HCT116 (cell line): ENCODE measurements around the gene GTF2IRD1. TPM values are rescaled to one million over a fixed set of nuclear protein-coding genes. Genes with fewer than 3 reads are reported as not detected.
"Not testable (repeated sequence)": the region's sequence is repeated elsewhere in the genome, so short reads cannot be mapped to it uniquely, and the experiment has no call there.

ENCODE experiments used
- ATAC-seq: fragments of 200-7000 bp; cut with Tn5 transposase; 2 replicates; pipeline ENCODE4 v1.9.1; 2020; ENCODE audit warnings: mild to moderate bottlenecking, moderate library complexity
- BruUV-seq: library from RNA; stranded (reverse); fragments of 400-500 nt; replicated peaks from 2 replicates; lab custom pipeline; 2021; lab: Mats Ljungman, UMichigan
- CTCF ChIA-PET: fragments of 300-600 bp; sonication (Branson Sonifier 250); formaldehyde crosslinking; loops from one replicate; lab custom pipeline; 2021; ENCODE audit warnings: antibody characterized with exemption; lab: Charles Lee
- POLR2A ChIA-PET: fragments of 300-600, 350-600 bp; sonication (Branson Sonifier 250); formaldehyde crosslinking; loops from one replicate; lab custom pipeline; 2021; ENCODE audit warnings: antibody characterized with exemption; lab: Charles Lee
- RAD21 ChIA-PET, 2 experiments: fragments of 300-600 bp; sonication (Branson Sonifier 250); formaldehyde crosslinking; loops; one replicate each; lab custom pipeline; 2023; ENCODE audit warnings: low total read pairs in 2 of 2; ENCODE audit not compliant: uncharacterized antibody in 2 of 2, unreplicated experiment in 2 of 2, low non-redundant PET in 1 of 2; lab: Charles Lee
- DNase-seq: peaks from one replicate; pipeline ENCODE4 v3.0.0-alpha.2; 2010; ENCODE audit warnings: low read depth, low spot score
- H2AFZ ChIP-seq: fragments of 200-600 bp; shearing (Covaris generic), sonication (generic); 2 replicates; pipeline ENCODE4 v1.6.1; 2017; ENCODE audit warnings: low read depth, mixed run types, mixed read lengths, antibody characterized with exemption, low read length; ENCODE audit not compliant: poor library complexity, severe bottlenecking
- H3K27ac ChIP-seq: 2 replicates; pipeline ENCODE4 v1.5.1; 2012; ENCODE audit warnings: low read depth, low read length
- H3K27me3 ChIP-seq: fragments of 200-600 bp; sonication (generic); 2 replicates; pipeline ENCODE4 v1.6.1; 2016; ENCODE audit warnings: mixed run types, low read length, mixed read lengths; ENCODE audit not compliant: insufficient read depth
- H3K36me3 ChIP-seq, 2 experiments: fragments of 200-500 bp in 1 of 2; fragments of 200-600 bp in 1 of 2; sonication (Bioruptor generic) in 1 of 2; sonication (generic) in 1 of 2; 2 replicates each; pipeline versions ENCODE4 v1.5.1 to v1.6.1; 2014 to 2016; ENCODE audit warnings: low read length in 2 of 2, inconsistent platforms in 1 of 2, mixed read lengths in 1 of 2, mixed run types in 1 of 2; ENCODE audit not compliant: insufficient read depth in 2 of 2, control insufficient read depth in 1 of 2
- H3K4me1 ChIP-seq, 2 experiments: fragments of 200-600 bp in 1 of 2; sonication (generic) in 1 of 2; 2 replicates each; pipeline versions ENCODE4 v1.5.1 to v1.6.1; 2012 to 2017; ENCODE audit warnings: low read length in 2 of 2, inconsistent platforms in 1 of 2, mild to moderate bottlenecking in 1 of 2, mixed read lengths in 1 of 2, mixed run types in 1 of 2, moderate library complexity in 1 of 2; ENCODE audit not compliant: insufficient read depth in 2 of 2, control insufficient read depth in 1 of 2
- H3K4me2 ChIP-seq: fragments of 200-600 bp; sonication (generic); 2 replicates; pipeline ENCODE4 v1.6.1; 2017; ENCODE audit warnings: mixed run types, low read length, mixed read lengths
- H3K4me3 ChIP-seq, 2 experiments: fragments of 200-600 bp in 1 of 2; sonication (generic) in 1 of 2; replicated peaks in 1 of 2; 2 replicates each; pipeline ENCODE4 v1.5.1; 2011 to 2016; ENCODE audit warnings: low read length in 2 of 2, control low read depth in 1 of 2, low read depth in 1 of 2, mild to moderate bottlenecking in 1 of 2, mixed read lengths in 1 of 2, mixed run types in 1 of 2
- H3K79me2 ChIP-seq: fragments of 200-600 bp; sonication (generic); 2 replicates; pipeline ENCODE4 v1.6.1; 2017; ENCODE audit warnings: mild to moderate bottlenecking, mixed run types, low read length, moderate library complexity, mixed read lengths; ENCODE audit not compliant: insufficient read depth
- H3K9ac ChIP-seq: fragments of 200-600 bp; sonication (generic); 2 replicates; pipeline ENCODE4 v1.6.1; 2016; ENCODE audit warnings: low read length, mixed read lengths
- H3K9me2 ChIP-seq: fragments of 200-600 bp; sonication (generic), shearing (Covaris generic); 2 replicates; pipeline ENCODE4 v1.6.1; 2017; ENCODE audit warnings: mixed run types, mild to moderate bottlenecking, moderate library complexity; ENCODE audit not compliant: insufficient read depth
- H3K9me3 ChIP-seq, 2 experiments: fragments of 200-500 bp in 1 of 2; fragments of 200-600 bp in 1 of 2; sonication (Bioruptor generic) in 1 of 2; sonication (generic) in 1 of 2; 2 replicates each; pipeline ENCODE4 v1.6.1; 2014 to 2017; ENCODE audit warnings: low read length in 2 of 2, mixed read lengths in 2 of 2, inconsistent platforms in 1 of 2, low read depth in 1 of 2, mild to moderate bottlenecking in 1 of 2, mixed run types in 1 of 2, moderate library complexity in 1 of 2; ENCODE audit not compliant: control insufficient read depth in 1 of 2, insufficient read depth in 1 of 2
- H4K20me1 ChIP-seq: fragments of 200-600 bp; sonication (generic), shearing (Covaris generic); 2 replicates; pipeline ENCODE4 v1.6.1; 2017; ENCODE audit warnings: mixed run types, mild to moderate bottlenecking, moderate library complexity; ENCODE audit not compliant: insufficient read depth
- CTCF ChIP-seq, 3 experiments: fragments of 200-600 bp in 1 of 3; sonication (generic) in 1 of 3; IDR thresholded peaks in 2 of 3; conservative IDR thresholded peaks in 1 of 3; 2 replicates each; pipeline ENCODE4 v1.5.1; 2012 to 2017; ENCODE audit warnings: low read depth in 2 of 3, low read length in 2 of 3, antibody characterized with exemption in 1 of 3, borderline replicate concordance in 1 of 3, control low read depth in 1 of 3, mild to moderate bottlenecking in 1 of 3, mixed read lengths in 1 of 3, mixed run types in 1 of 3, moderate library complexity in 1 of 3; ENCODE audit not compliant: insufficient read depth in 1 of 3
- EGR1 ChIP-seq: IDR thresholded peaks from 2 replicates; pipeline ENCODE4 v1.6.1; 2012; ENCODE audit warnings: low read depth
- JUND ChIP-seq: IDR thresholded peaks from 2 replicates; pipeline ENCODE4 v1.6.1; 2012
- REST ChIP-seq: IDR thresholded peaks from 2 replicates; pipeline ENCODE4 v1.6.1; 2012; ENCODE audit warnings: low read depth
- TCF7L2 ChIP-seq: IDR thresholded peaks from 2 replicates; pipeline ENCODE4 v1.7.0; 2011; ENCODE audit warnings: borderline replicate concordance, inconsistent platforms; ENCODE audit not compliant: insufficient read depth, insufficient read length; ENCODE audit errors: extremely low read depth
- intact Hi-C: fragments of 100-400 bp; cut with micrococcal nuclease; formaldehyde crosslinking; loops from 2 replicates; pipeline ENCODE4 v1.10.0; 2022
- total RNA-seq: library from RNA; stranded (reverse); gene quantifications from one replicate; pipeline ENCODE4 v1.2.1, GENCODE V29; 2021; ENCODE audit not compliant: unreplicated experiment

The GTF2IRD1 gene
- total RNA-seq, 1 experiment from 2014 or later = 34.5 TPM

DNA sequence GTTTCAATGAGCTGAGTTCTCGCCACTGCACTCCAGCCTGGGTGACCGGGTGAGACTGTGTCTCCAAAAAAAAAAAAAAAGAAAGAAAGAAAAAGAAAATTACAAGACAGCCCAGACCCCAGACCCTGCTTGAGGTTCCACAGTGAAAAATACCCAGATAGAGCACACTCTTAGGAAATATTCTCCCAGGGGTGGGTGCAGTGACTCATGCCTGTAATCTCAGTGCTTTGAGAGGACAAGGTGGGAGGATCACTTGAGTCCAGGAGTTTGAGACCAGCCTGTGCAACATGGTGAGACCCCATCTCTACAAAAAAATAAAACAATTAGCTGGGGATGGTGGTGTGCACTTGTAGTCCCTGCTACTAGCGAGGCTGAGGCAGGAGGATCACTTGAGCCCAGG, 41.1 kb upstream of the GTF2IRD1 start (continued):
- TF ChIP-seq TCF7L2 (no peak), EGR1 (no peak), REST (no peak), JUND (no peak), CTCF (IDR thresholded peaks at IDR 0.05 in 2 of 3, conservative IDR thresholded peaks at IDR 0.05 in 1 of 3; ENCODE audit: borderline replicate concordance in 1 of 3, insufficient read depth in 1 of 3, low read depth in 2 of 3, low read length in 2 of 3) (no peak)

GRCh38 chr7:74414595-74415333, 38.9 kb upstream of the GTF2IRD1 start:
- H3K4me1 ChIP-seq = peaks cover 2 to 13% of the 10 kb centered on the region in 2 experiments; a peak in 2 of 4 replicates
- H2AFZ ChIP-seq, H3K9me3 ChIP-seq, H3K27me3 ChIP-seq, H3K36me3 ChIP-seq, BruUV-seq, CTCF ChIA-PET, H4K20me1 ChIP-seq, H3K79me2 ChIP-seq, H3K9me2 ChIP-seq, H3K9ac ChIP-seq, H3K4me2 ChIP-seq, ATAC-seq, DNase-seq, H3K4me3 ChIP-seq, H3K27ac ChIP-seq, RAD21 ChIA-PET, POLR2A ChIA-PET: not testable (repeated sequence)
- intact Hi-C loops = loop anchor here (5.0 kb wide), 1 partner anchor 453 kb away; no protein-coding TSS in a partner anchor
